ENCODE results near the gene CCDC159. TPM values are rescaled to one million over a fixed set of nuclear protein-coding genes. Genes with fewer than 3 reads are reported as not detected.
A peak's percentile ranks its signal among the peaks of the same experiment; 100 is the strongest.
"Not testable (repeated sequence)": the region's sequence is repeated elsewhere in the genome, so short reads cannot be mapped to it uniquely, and the experiment has no call there.

Gene CCDC159, protein sequence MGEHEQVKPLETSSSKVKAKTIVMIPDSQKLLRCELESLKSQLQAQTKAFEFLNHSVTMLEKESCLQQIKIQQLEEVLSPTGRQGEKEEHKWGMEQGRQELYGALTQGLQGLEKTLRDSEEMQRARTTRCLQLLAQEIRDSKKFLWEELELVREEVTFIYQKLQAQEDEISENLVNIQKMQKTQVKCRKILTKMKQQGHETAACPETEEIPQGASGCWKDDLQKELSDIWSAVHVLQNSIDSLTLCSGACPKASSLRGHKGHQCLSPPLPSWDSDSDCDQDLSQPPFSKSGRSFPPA
- polyA plus RNA-seq (ENCODE audit: insufficient read length in 10 of 10): 10 to 100 TPM in 4 of 10 donors, 1 to 10 TPM in 6; 4.9 to 13.4 (median 9.0) TPM
- long read RNA-seq, donor 1: 0 reads
- long read RNA-seq, donor 2: 0 reads
- long read RNA-seq, donor 3: 0 reads
- long read RNA-seq, donor 4, partial matches to known transcripts: 0 of 2 reads
- long read RNA-seq, donor 4, other reads (novel, unspliced or antisense): 0 of 2 reads
- long read RNA-seq, donor 5: 0 reads
- long read RNA-seq, donor 6: 0 reads
- long read RNA-seq, donor 7: 0 reads
- long read RNA-seq, donor 8, partial matches to known transcripts: 10 of 29 reads
- long read RNA-seq, donor 8, other reads (novel, unspliced or antisense): 19 of 29 reads
- long read RNA-seq, donor 9: 0 reads

DNA sequence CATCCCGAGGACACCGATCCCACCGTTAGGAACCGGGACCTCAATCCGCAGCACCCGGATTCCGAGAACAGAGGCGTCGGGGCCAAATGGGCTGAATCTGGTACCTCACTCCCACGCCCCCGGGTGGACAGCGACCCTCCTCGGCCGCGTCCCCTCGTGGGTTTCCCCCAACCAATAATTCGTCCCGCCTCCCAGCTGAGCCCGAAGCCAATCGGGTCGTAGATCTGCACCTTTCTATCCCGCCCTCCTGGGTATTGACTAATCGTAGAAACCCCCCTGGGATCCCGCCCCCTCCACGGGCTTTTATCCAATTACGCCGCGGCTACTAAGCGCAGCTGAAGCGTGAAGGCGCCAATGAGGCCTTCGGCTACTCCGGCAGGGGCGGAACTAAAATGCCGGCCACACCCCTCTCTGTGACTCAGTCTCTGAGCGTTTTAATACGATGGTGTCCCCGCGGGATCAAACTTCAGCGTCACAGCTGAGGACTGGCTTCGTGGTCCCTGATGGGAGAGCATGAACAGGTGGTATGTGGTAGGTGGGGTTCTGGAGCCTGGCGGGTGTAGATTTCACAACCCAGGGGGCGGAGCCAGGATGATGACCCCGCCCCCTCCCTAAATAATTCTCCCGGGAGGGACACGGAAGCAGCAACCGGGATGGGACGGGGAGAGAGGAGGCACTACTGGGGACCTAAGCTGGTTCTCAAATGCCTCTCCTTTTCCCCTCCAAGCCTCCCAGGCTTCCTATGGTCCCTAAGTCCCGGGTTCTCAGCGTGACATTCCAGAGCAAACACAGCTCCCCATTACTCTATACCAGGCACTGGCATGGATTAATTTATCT, at the start of gene CCDC159, which contains the start of gene TMEM205:
TSS of gene CCDC159 (plus strand) at position 416 of the 837 bp plus-strand sequence. CDS start at position 504, 88 bp downstream.
TSS of gene TMEM205 (minus strand) at position 165 of the 837 bp plus-strand sequence. CDS start 649 bp downstream, outside the sequence.
- DNase-seq: peak; percentile 96 to 99 (median 97)

DNA sequence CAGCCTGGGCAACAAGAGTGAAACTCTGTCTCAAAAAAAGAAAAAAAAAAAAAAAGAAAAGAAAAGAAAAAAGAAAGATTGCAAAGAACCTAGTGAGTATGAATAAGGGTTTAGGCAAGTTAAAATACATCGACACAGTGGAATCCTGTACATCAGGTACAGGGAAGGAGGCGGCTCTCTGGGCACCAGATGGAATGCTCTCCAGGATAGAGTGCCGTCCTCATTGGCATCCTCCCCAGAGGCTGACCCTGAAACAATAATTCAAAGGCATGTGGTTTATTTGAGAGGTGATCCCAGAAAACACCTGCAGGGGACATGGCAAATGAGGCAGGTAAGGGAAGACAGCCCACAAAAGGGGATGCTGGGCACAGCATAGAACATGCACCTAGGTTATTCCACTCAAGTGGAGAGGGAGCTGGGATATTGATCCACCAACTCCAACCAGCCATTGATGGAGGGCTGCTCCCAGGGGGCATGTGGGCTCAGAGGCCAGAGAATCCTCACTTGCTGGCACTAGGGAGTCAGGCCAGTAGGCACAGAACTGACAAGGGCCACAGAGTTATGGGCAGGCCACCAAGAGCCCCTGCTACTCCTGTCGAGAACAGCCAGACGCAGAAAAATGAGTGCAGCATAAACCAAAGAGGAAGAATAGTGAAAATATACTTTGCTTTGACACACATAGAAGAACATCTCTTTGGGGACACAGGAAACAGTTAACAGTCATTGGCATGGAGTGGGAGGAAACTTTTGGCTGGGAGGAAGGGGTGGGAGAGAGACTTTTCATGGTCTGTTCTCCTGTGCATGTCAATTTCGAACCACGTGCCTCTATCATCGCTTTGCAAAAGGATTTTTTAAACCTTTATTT, 46.1 kb upstream of the CCDC159 start:
- DNase-seq: no peak

DNA sequence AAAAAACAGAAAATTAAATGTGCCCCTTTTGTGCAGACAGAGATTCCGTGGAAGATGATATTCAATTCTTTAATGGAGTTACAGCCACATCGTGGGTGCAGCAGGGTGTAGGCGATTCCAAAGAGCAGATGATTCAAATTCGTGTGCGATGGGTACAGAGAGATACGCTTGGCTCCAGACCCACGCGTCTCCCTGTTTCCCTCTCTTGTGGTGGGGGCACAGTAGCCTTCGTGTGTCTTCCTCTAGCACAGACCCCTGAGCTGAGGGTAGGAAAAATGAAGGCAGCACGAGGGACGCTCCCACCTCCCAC, 45.6 kb upstream of the CCDC159 start:
- DNase-seq: no peak

DNA sequence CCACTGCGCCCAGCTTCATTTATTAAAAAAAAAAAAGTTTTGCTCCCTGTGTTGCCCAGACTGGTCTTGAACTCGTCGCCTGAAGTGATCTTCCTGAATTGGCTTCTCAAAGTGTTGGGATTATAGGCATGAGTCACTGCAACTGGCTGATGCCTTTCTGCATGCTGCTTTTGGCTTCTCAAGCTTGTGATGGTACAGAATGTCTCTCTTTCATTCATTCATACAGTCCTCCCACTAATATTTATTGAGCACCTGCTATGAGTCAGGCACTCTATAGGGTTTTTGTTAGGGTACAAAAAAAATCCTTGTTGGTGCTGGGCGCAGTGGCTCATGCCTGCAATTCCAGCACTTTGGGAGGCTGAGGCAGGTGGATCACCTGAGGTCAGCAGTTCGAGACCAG, 41.4 kb upstream of the CCDC159 start:
- no peak for DNase-seq

- no peak for DNase-seq
These were observed 40.0 kb upstream of the CCDC159 start for GRCh38 chr19:11306337-11306736.

- DNase-seq: not testable (repeated sequence)
These were observed 25.9 kb upstream of the CCDC159 start for GRCh38 chr19:11320278-11320995.

DNA sequence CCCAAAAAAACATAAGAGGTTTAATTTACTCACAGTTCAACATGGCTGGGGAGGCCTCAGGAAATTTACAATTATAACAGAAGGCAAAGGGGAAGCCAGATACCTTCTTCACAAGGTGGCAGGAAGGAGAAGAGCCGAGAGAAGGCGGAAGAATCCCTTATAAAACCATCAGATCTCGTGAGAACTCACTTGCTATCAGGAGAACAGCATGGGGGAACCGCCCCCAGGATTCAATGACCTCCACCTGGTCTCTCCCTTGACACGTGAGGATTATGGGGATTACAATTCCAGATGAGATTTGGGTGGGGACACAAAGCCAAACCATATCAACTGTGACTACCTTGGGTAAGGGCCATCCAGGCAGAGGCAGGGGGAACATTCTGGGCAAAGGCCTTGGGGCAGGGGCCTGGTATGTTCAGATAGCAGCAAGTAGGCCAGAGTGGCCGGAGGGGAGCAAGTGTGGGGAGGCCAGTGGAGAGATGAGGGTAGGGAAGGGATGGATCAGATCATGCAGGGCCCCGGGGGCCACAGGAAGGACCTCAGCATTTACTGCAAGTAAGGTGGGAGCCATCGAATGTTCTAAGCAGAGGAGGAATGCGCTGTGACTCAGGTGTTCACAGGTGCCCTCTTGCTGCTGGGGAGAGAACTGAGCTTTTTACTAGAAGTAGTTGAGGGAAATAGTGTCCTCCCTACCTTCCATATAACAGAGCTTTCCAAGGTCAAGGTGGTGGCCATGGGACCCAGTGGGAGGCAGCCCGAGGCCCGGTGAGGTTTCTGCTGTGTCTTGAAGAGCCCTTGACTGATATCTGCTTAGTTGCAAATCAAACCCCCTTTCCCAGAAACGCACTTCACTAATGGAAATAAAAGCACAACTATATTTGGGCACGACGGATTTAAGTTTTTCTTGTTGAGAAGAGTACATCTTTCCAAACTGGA, 24.9 kb upstream of the CCDC159 start:
- DNase-seq: no peak

GRCh38 chr19:11322269-11323024, 23.9 kb upstream of the CCDC159 start:
- no peak for DNase-seq

- DNase-seq: no peak
These were observed 22.7 kb upstream of the CCDC159 start for GRCh38 chr19:11323601-11324078.

DNA sequence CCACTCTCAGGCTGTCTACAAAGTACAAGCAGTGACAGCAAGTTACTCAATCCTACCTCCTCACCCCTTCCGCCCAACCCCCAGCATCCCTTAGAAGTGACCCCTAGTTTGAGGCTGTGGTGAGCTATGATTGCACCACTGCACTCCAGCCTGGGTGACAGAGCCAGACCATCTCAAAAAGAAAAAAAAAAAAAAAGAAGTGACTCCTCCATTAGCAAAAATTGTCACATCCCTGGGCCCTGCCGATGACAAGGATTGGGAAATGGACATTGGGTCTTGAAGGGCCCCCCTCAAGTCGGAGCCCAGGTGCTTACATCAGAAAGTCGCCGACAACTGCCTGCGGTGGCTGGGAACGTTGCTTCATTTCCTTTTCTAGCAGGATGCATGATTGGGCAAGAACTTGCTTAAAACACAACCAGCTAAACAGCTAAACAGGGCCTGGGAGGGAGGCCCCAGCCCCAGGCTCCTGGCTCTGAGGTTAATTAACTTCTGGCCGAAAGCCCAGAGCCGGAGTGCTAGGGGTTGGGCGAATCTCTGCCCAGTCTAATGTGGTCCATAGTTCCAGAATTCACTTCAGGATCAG, 22.1 kb upstream of the CCDC159 start:
- DNase-seq: peak; percentile 70 to 83 (median 79)

DNA sequence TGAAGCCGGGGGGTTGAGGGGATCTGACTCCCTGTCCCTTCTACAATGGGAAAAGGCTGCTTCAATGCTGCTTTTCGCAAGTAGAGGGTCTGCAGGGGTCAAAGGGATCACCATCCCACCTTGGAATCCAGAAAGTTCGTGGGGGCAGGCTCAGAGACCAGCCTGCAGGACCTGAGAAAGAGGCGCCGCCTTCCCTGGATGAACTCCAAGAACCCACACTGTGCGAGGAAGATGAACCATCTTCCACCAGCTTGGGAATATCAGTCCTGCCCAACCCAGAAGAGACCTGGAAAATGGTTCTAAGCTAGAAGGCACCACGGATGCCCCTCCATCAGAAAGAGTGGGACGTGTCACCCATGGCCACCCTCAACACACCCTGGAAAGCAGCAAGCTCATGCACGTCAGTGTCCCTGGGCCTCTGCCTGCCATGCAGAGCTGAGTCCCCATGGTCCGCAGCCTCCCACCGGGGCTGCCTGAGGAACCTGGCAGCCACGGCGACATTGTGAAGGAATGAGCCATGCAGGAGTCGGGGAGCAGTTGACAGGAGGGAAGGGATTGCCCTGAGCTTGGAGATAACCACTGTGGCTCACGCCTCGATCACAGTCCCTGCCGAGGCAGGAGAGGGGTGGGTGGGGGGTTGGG, 21.4 kb upstream of the CCDC159 start:
- no peak for DNase-seq

DNA sequence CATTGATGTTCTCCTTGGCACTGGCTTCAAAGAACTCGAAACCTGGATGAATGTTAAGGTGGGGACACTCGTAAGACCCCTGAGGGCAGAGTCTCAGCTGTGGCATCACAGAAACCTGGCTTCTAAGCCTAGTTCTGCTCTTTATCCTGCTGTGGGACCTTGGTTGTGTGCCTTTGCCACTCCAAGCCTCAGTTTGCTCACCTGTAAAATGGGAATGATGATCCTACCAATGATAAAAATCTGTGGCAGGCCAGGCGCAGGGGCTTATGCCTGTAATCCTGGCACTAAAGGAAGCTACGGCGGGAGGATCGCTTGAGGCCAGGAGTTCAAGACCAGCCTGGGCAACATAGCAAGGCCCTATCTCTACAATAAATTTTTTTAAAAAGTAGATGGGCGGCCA, 20.8 kb upstream of the CCDC159 start:
- DNase-seq: no peak

DNA sequence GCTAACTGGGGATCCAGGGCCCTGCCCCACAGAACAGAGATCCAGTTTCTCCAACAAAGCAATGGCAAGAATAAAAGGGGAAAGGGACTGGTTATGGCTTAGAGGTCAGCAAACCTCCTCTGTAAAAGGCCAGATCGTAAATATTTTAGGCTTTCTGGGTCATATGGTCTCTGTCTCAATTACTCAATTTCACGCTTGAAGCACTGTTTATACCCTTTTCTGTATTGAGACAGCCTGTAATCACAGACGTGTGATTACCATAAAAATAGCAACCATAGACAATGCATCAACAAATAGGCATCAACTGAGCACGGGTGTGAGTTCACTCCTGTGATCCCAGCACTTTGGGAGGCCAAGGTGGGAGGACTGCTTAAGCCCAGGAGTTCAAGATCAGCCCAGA, 16.2 kb upstream of the CCDC159 start:
- DNase-seq: no peak

DNA sequence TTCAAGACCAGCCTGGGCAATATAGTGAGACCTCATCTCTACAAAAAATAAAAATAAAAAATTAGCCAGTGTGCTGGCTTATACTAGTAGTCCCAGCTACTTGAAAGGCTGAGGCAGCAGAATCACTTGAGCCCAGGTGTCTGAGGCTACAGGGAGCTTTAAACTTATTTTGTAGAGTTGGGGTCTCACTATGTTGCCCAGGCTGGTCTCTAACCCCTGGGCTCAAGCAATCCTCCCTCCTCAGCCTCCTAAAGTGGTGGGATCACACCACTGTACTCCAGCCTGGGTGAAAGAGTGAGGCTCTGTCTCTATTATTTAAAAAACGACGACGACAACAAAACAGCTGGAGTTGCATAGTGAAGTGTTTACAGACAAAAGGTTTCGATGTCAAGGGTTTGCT, 14.8 kb upstream of the CCDC159 start:
- DNase-seq: no peak

DNA sequence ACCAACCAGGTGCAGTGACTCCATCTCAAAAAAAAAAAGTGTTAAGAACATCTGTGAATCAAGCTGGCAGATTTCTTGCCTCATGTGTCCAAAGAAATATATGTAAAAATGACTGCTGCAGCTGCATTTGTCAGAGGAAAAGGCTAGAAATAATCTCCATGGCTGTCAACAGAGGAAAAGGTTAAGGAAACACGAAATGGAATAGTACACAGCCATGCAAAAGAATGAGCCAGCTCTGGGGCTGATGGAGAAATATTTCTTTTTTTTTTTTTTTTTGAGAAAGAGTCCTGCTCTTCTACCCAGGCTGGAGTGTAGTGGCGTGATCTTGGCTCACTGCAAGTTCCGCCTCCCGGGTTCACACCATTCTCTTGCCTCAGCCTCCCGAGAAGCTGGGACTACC, 13.5 kb upstream of the CCDC159 start:
- no peak for DNase-seq

- DNase-seq: not testable (repeated sequence)
These were observed 12.5 kb upstream of the CCDC159 start for GRCh38 chr19:11333838-11334237.

DNA sequence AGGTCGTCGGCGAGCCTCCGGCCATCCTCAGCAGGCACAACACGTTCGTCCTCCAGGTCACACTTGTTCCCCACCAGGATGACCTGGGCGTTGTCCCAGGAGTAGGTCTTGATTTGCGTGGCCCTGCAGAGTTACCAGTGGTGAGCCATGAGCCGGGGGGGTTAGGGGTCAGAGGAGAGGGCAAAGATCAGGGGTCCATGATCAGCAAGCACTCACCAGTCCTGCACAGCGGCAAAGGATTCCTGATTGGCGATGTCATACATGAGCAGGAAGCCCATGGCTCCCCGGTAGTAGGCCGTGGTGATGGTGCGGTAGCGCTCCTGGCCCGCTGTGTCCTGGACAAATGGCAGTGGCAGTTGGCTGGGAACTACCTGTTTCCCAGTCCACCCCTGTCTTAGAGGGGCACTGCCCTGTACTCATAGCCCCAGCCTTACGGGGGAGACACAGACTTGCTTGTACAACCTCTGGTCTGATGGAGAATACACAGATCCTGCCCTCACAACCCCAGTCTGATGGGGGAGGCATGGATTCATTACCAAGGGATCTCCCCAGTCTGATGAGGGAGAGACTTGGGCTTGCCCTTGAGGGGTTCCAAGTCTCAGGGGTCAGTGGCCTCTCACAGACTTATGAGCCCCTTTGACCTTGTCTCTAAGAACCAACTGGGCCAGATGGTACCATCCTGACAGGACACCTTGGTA, 10.7 kb upstream of the CCDC159 start:
- no peak for DNase-seq

Measured in muscle of back (tissue), 13 donors.